Endothelial cell of umbilical vein (primary cell): ENCODE results near the gene UBXN11. TPM values are rescaled to one million over a fixed set of nuclear protein-coding genes. Genes with fewer than 3 reads are reported as not detected.

Experiments used
- BruUV-seq: library from RNA; stranded (reverse); fragments of 400-500 nt; replicated peaks from 2 replicates; lab custom pipeline; 2021; lab: Mats Ljungman, UMichigan
- CTCF ChIA-PET: fragments of 300-600, 350-600 bp; sonication (Branson Sonifier 250); formaldehyde crosslinking; loops from one replicate; lab custom pipeline; 2021; ENCODE audit warnings: antibody characterized with exemption, inconsistent platforms; lab: Charles Lee
- POLR2A ChIA-PET: fragments of 300-600, 350-600 bp; sonication (Branson Sonifier 250); formaldehyde crosslinking; loops from one replicate; lab custom pipeline; 2021; ENCODE audit warnings: antibody characterized with exemption, inconsistent platforms; lab: Charles Lee
- DNase-seq: peaks from one replicate; pipeline ENCODE4 v3.0.0-alpha.2; 2011; ENCODE audit warnings: low read depth, low spot score
- FAIRE-seq: peaks from 2 replicates; lab custom pipeline; 2011; peaks lifted over from hg19 to GRCh38; lab: Jason Lieb, UNC
- H2AFZ ChIP-seq: 2 replicates; pipeline ENCODE4 v1.6.0; 2012; ENCODE audit warnings: low read depth, low read length, control low read depth, inconsistent platforms
- H3K27ac ChIP-seq: 2 replicates; pipeline ENCODE4 v1.5.1; 2011; ENCODE audit warnings: low read depth, mild to moderate bottlenecking, control low read depth, low read length, moderate library complexity; ENCODE audit not compliant: insufficient read depth
- H3K27me3 ChIP-seq, 2 experiments: 2 replicates each; pipeline versions ENCODE4 v1.6.0 to v1.6.1; 2011; ENCODE audit warnings: low read length in 2 of 2, mixed read lengths in 1 of 2; ENCODE audit not compliant: control insufficient read depth in 2 of 2, insufficient read depth in 2 of 2
- H3K36me3 ChIP-seq, 2 experiments: 2 replicates in 1 of 2; 3 replicates in 1 of 2; pipeline ENCODE4 v1.5.1; 2011; ENCODE audit warnings: low read length in 2 of 2, mild to moderate bottlenecking in 1 of 2, moderate library complexity in 1 of 2; ENCODE audit not compliant: control insufficient read depth in 2 of 2, insufficient read depth in 2 of 2; ENCODE audit errors: extremely low read depth in 1 of 2
- H3K4me1 ChIP-seq: 3 replicates; pipeline ENCODE4 v1.5.1; 2011; ENCODE audit warnings: mild to moderate bottlenecking, low read length; ENCODE audit not compliant: control insufficient read depth, insufficient read depth; ENCODE audit errors: extremely low read depth
- H3K4me2 ChIP-seq: 2 replicates; pipeline ENCODE4 v1.6.1; 2011; ENCODE audit warnings: low read length, control low read depth, mixed read lengths; ENCODE audit not compliant: insufficient read depth
- H3K4me3 ChIP-seq, 3 experiments: fragments of 200-600 bp in 1 of 3; sonication (generic), shearing (Covaris generic) in 1 of 3; replicated peaks in 1 of 3; 2 replicates each; pipeline ENCODE4 v1.5.1; 2011 to 2016; ENCODE audit warnings: control low read depth in 3 of 3, low read length in 3 of 3, mild to moderate bottlenecking in 2 of 3, inconsistent platforms in 1 of 3, low read depth in 1 of 3, moderate library complexity in 1 of 3; ENCODE audit not compliant: insufficient read depth in 1 of 3
- H3K79me2 ChIP-seq: 2 replicates; pipeline ENCODE4 v1.6.0; 2012; ENCODE audit warnings: low read length, inconsistent platforms; ENCODE audit not compliant: control insufficient read depth, insufficient read depth
- H3K9ac ChIP-seq: replicated peaks from 2 replicates; pipeline ENCODE3; 2011; ENCODE audit warnings: low read length, control low read depth; ENCODE audit not compliant: insufficient read depth; ENCODE audit errors: extremely low read depth
- H3K9me1 ChIP-seq: replicated peaks from 3 replicates; pipeline ENCODE4 v1.6.0; 2011; ENCODE audit warnings: mild to moderate bottlenecking, low read length; ENCODE audit not compliant: control insufficient read depth, insufficient read depth; ENCODE audit errors: extremely low read depth
- H3K9me3 ChIP-seq: replicated peaks from 2 replicates; pipeline ENCODE4 v1.5.1; 2012; ENCODE audit warnings: low read length, inconsistent platforms; ENCODE audit not compliant: control insufficient read depth, insufficient read depth
- H4K20me1 ChIP-seq: replicated peaks from 2 replicates; pipeline ENCODE3; 2011; ENCODE audit warnings: mild to moderate bottlenecking, low read length; ENCODE audit not compliant: control insufficient read depth, insufficient read depth; ENCODE audit errors: extremely low read depth
- CTCF ChIP-seq, 2 donors: IDR thresholded peaks; 1 replicate in 1 of 2; 2 replicates in 1 of 2; pipeline ENCODE4 v1.5.1; 2011; ENCODE audit warnings: low read length in 2 of 2, mild to moderate bottlenecking in 2 of 2, moderate library complexity in 2 of 2, control low read depth in 1 of 2, inconsistent platforms in 1 of 2, low read depth in 1 of 2; ENCODE audit not compliant: insufficient read depth in 1 of 2; ENCODE audit errors: extremely low read depth in 1 of 2
- EZH2 ChIP-seq: IDR thresholded peaks from 2 replicates; pipeline ENCODE4 v1.6.1; 2012; ENCODE audit warnings: borderline replicate concordance, low read depth, mild to moderate bottlenecking, moderate library complexity, low read length, inconsistent platforms; ENCODE audit not compliant: severe bottlenecking
- FOS ChIP-seq: IDR thresholded peaks from 2 replicates; pipeline ENCODE4 v1.6.1; 2011; ENCODE audit warnings: mild to moderate bottlenecking, low read length, moderate library complexity, borderline replicate concordance; ENCODE audit not compliant: insufficient read depth
- GATA2 ChIP-seq: IDR thresholded peaks from 2 replicates; pipeline ENCODE4 v1.7.0; 2011; ENCODE audit warnings: low read depth, mild to moderate bottlenecking, moderate library complexity, mixed read lengths, low read length; ENCODE audit not compliant: insufficient read length, insufficient read depth
- MAX ChIP-seq: IDR thresholded peaks from 2 replicates; pipeline ENCODE4 v1.6.1; 2011; ENCODE audit not compliant: insufficient read depth, insufficient read length
- MYC ChIP-seq: IDR thresholded peaks from one replicate; pipeline ENCODE4 v1.6.1; 2011; ENCODE audit warnings: mild to moderate bottlenecking, low read depth, low read length
- POLR2A ChIP-seq: IDR thresholded peaks from 2 replicates; pipeline ENCODE4 v1.6.1; 2012; ENCODE audit warnings: low read depth, mild to moderate bottlenecking, control low read depth, low read length
- dilution Hi-C: fragments of 300-500 bp; cut with MboI; formaldehyde crosslinking; loops from one replicate; pipeline ENCODE4 v1.15.0; 2019; ENCODE audit warnings: low sequenced_read_pairs; ENCODE audit not compliant: extremely low pct_ligation_motif_present
- intact Hi-C: fragments of 100-400 bp; cut with micrococcal nuclease; formaldehyde crosslinking; loops from one replicate; pipeline ENCODE4 v1.10.0; 2022
- polyA plus RNA-seq, 4 experiments: library from polyadenylated mRNA; depleted of rRNA in 3 of 4; stranded (reverse) in 3 of 4; unstranded in 1 of 4; fragments of >200 nt; gene quantifications; 2 replicates each; pipeline versions ENCODE4 v1.2.1 to v1.2.3, GENCODE V29; 2011 to 2012; ENCODE audit warnings: missing spikeins in 1 of 4
- total RNA-seq: library from RNA; stranded (reverse); gene quantifications from 2 replicates; pipeline ENCODE4 v1.2.3, GENCODE V29; 2021

The UBXN11 gene
- total and polyA plus RNA-seq, 2 donors (not counting 3 experiments of a cell fraction or from before 2014, with no cell fraction given): 14.8 to 15.6 TPM

DNA sequence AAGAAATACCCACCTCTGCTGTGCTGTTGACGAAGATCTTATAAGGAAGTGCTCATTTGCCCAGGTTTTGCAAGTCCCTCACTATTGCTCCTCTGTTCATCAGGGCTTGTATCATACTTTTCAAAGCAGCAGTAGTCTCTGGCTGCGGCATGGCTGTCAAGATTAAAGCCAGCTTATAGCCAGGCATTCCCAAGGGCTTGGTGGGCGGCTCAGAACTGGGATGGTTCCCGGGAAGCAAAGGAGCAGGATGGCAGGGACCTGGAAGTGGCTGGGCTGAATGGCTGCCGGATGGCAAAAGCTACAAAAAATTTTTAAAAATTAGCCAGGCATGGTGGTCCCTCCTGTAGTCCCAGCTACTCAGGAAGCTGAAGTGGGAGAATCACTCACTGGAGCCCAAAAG, 43.2 kb downstream of the UBXN11 start:
- FAIRE-seq: no peak
- TF ChIP-seq GATA2 (no peak), EZH2 (no peak), FOS (no peak), CTCF (IDR thresholded peaks at IDR 0.05; ENCODE audit: extremely low read depth in 1 of 2, insufficient read depth in 1 of 2, low read depth in 1 of 2, low read length in 2 of 2) (no peak), POLR2A (no peak), MYC (no peak)
- Histone ChIP-seq H3K27me3 (no peaks in the 10 kb centered on the region), H3K4me3 (no peak overlapping the region), H3K27ac (no peak overlapping the region), H3K9me3 (no peaks in the 10 kb centered on the region), H3K4me1 (no peaks in the 10 kb centered on the region), H3K36me3 (peaks cover 5 to 8% of the 10 kb centered on the region in 2 experiments), H3K9me1 (no peaks in the 10 kb centered on the region), H3K4me2 (no peak overlapping the region), H3K79me2 (no peaks in the 10 kb centered on the region), H2AFZ (no peak overlapping the region), H4K20me1 (no peaks in the 10 kb centered on the region), H3K9ac (no peak overlapping the region)
- DNase-seq: no peak
- dilution Hi-C loops: no loop called here
- ChIA-PET CTCF (interaction anchor here (0.9 to 4.3 kb wide), 3 partner anchors 13 to 154 kb away, joined by 3 to 17 read pairs (median 6); no protein-coding TSS in a partner anchor), POLR2A (no interaction called here)
- BruUV-seq: no TSS peak
- intact Hi-C loops: no loop called here

GRCh38 chr1:26259578-26259977, 46.9 kb downstream of the UBXN11 start:
- no peaks in the 10 kb centered on the region for H3K9me3 ChIP-seq
- H3K9me1 ChIP-seq: no peaks in the 10 kb centered on the region
- no peaks in the 10 kb centered on the region for H3K79me2 ChIP-seq
- no peaks in the 10 kb centered on the region for H4K20me1 ChIP-seq
- H3K4me1 ChIP-seq: no peaks in the 10 kb centered on the region
- no peak for TF ChIP-seq MYC
- no peak for TF ChIP-seq MAX
- no peak for TF ChIP-seq CTCF (IDR thresholded peaks at IDR 0.05; ENCODE audit: extremely low read depth in 1 of 2, insufficient read depth in 1 of 2, low read depth in 1 of 2, low read length in 2 of 2)
- dilution Hi-C loops (no loop called here), intact Hi-C loops (no loop called here)
- no peak overlapping the region for H2AFZ ChIP-seq
- ChIA-PET CTCF (interaction anchor here (1.3 kb wide), 2 partner anchors 16 to 26 kb away, joined by 3 read pairs; partner anchors contain the start of gene CEP85), POLR2A (no interaction called here)
- no peak overlapping the region for H3K4me3 ChIP-seq
- DNase-seq (no peak), FAIRE-seq (no peak)
- peaks cover 11% of the 10 kb centered on the region in 2 experiments for H3K36me3 ChIP-seq
- no peak overlapping the region for H3K4me2 ChIP-seq
- BruUV-seq: no TSS peak
- no peaks in the 10 kb centered on the region for H3K27me3 ChIP-seq
- no peak overlapping the region for H3K9ac ChIP-seq
- no peak overlapping the region for H3K27ac ChIP-seq
